Spleen (tissue), 11 donors: ENCODE measurements around the gene SLC43A1. TPM values are rescaled to one million over a fixed set of nuclear protein-coding genes. Genes with fewer than 3 reads are reported as not detected.

Experiments
- DNase-seq: peaks from one replicate; pipeline ENCODE4 v3.0.0-alpha.2; 2020
- H3K27ac ChIP-seq, 8 donors: fragments of 200-600 bp; sonication (generic) in 7 of 8; 1 replicate in 4 of 8; 2 replicates in 4 of 8; pipeline versions ENCODE4 v1.5.0 to v1.8.0; 2016 to 2021; ENCODE audit warnings: inconsistent platforms in 4 of 8, mild to moderate bottlenecking in 4 of 8, moderate library complexity in 1 of 8
- H3K27me3 ChIP-seq, 7 donors: fragments of 200-600 bp; sonication (generic) in 6 of 7; replicated peaks in 1 of 7; 1 replicate in 4 of 7; 2 replicates in 3 of 7; pipeline versions ENCODE4 v1.5.0 to v1.8.0; 2016 to 2021; ENCODE audit warnings: inconsistent platforms in 3 of 7, mild to moderate bottlenecking in 1 of 7
- H3K36me3 ChIP-seq, 6 donors: fragments of 200-600 bp; sonication (generic) in 5 of 6; 1 replicate in 4 of 6; 2 replicates in 2 of 6; pipeline versions ENCODE4 v1.5.0 to v1.8.0; 2016 to 2021; ENCODE audit warnings: inconsistent platforms in 2 of 6
- H3K4me1 ChIP-seq, 6 donors: fragments of 200-600 bp; sonication (generic) in 5 of 6; 1 replicate in 3 of 6; 2 replicates in 3 of 6; pipeline versions ENCODE4 v1.5.0 to v1.8.0; 2016 to 2021; ENCODE audit warnings: inconsistent platforms in 3 of 6
- H3K4me3 ChIP-seq, 8 donors: fragments of 200-600 bp; sonication (generic) in 7 of 8; 1 replicate in 4 of 8; 2 replicates in 4 of 8; pipeline versions ENCODE4 v1.5.0 to v1.8.0; 2016 to 2021; ENCODE audit warnings: inconsistent platforms in 4 of 8, mild to moderate bottlenecking in 4 of 8, moderate library complexity in 2 of 8
- H3K9me3 ChIP-seq, 8 donors: fragments of 200-600 bp; sonication (generic) in 7 of 8; 1 replicate in 4 of 8; 2 replicates in 4 of 8; pipeline versions ENCODE4 v1.5.0 to v1.8.0; 2016 to 2021; ENCODE audit warnings: inconsistent platforms in 4 of 8
- CTCF ChIP-seq, 11 experiments: fragments of 200-600 bp in 7 of 11; fragments of 450-650 bp in 4 of 11; sonication (generic) in 4 of 11; IDR thresholded peaks in 8 of 11; conservative IDR thresholded peaks in 3 of 11; 1 replicate in 7 of 11; 2 replicates in 4 of 11; pipeline versions ENCODE4 v1.4.0 to v1.8.0; 2016 to 2021; ENCODE audit warnings: antibody characterized with exemption in 11 of 11, inconsistent platforms in 4 of 11, mild to moderate bottlenecking in 1 of 11
- POLR2A ChIP-seq, 3 donors: fragments of 450-650 bp; IDR thresholded peaks; one replicate each; pipeline ENCODE4 v1.5.1; 2017; ENCODE audit warnings: antibody characterized with exemption in 3 of 3, mild to moderate bottlenecking in 1 of 3
- POLR2AphosphoS5 ChIP-seq, 3 donors: sonication (generic); formaldehyde crosslinking; IDR thresholded peaks; one replicate each; pipeline ENCODE4 v1.5.1; 2017; ENCODE audit warnings: antibody characterized with exemption in 3 of 3
- WGBS, 5 donors: extraction: QIAGEN DNeasy Blood & Tissue Kit in 3 of 5; methylation state at CpG; one replicate each; pipeline versions ENCODE4 v1.1.5 to v1.1.7; 2013 to 2018; 5-methylcytosine and 5-hydroxymethylcytosine counted together
- intact Hi-C: fragments of 100-400 bp; cut with DNase I; formaldehyde crosslinking; loops from one replicate; pipeline ENCODE4 v1.15.0; 2023; ENCODE audit warnings: low total_unique reads
- polyA plus RNA-seq, 3 donors: library from polyadenylated mRNA; stranded (reverse); fragments of 200-250 nt; gene quantifications; one replicate each; pipeline ENCODE4 v1.2.1, GENCODE V29; 2013
- total RNA-seq, 7 donors: library from RNA; depleted of rRNA in 3 of 7; stranded (reverse); fragments of >200 nt in 3 of 7; fragmentation: NEBNext Ultra II Directional in 4 of 7; extraction: Animal tissue kit (Norgen Biotek cat#: 25700) in 4 of 7; gene quantifications; one replicate each; pipeline versions ENCODE4 v1.1.0 to v1.2.1, GENCODE V29; 2016 to 2021
- donor health status: healthy with polysubstance abuse.
- donor health status: DM: no; HTN: no; CAD: no; lungs with moderate emphysema.
- donor health status: DM: no; HTN: no; CAD: no.
- donor health status: Bipolar disorder and iron deficiency.
- donor health status: healthy.
- donor health status: DM: no; HTN: no; CAD: no.
- donor health status: DM: yes; HTN: yes; CAD: no.

SLC43A1 gene
- total and polyA plus RNA-seq, 10 donors = 6.2 to 16.1 (median 10.8) TPM

GRCh38 chr11:57555393-57555792 lies 39.9 kb upstream of the SLC43A1 start:
- Histone ChIP-seq H3K4me1 (peaks cover 0 to 6% (median 2%) of the 10 kb centered on the region in 6 donors), H3K27me3 (no peaks in the 10 kb centered on the region), H3K36me3 (peaks cover 10 to 100% (median 92%) of the 10 kb centered on the region in 6 donors), H3K9me3 (no peaks in the 10 kb centered on the region), H3K27ac (no peak overlapping the region), H3K4me3 (no peak overlapping the region)
- 79 to 89% (median 85%) methylated on average over 2 of the region's 2 CpGs for WGBS, 5 donors
- intact Hi-C loops = no loop called here
- DNase-seq = no peak
- TF ChIP-seq POLR2AphosphoS5 (IDR thresholded peaks at IDR 0.05) (no peak), POLR2A (IDR thresholded peaks at IDR 0.05) (no peak), CTCF (IDR thresholded peaks at IDR 0.05 in 8 of 11, conservative IDR thresholded peaks at IDR 0.05 in 3 of 11) (no peak)

- no peak for TF ChIP-seq POLR2AphosphoS5 (IDR thresholded peaks at IDR 0.05)
- no peak for TF ChIP-seq POLR2A (IDR thresholded peaks at IDR 0.05)
- TF ChIP-seq CTCF (IDR thresholded peaks at IDR 0.05 in 8 of 11, conservative IDR thresholded peaks at IDR 0.05 in 3 of 11) = no peak
- WGBS, 5 donors = 89 to 95% (median 93%) methylated on average over 5 of the region's 5 CpGs
- DNase-seq = no peak
These were observed 37.0 kb upstream of the SLC43A1 start for GRCh38 chr11:57552479-57552878.

GRCh38 chr11:57551941-57552340 lies 36.4 kb upstream of the SLC43A1 start:
- Histone ChIP-seq H3K27ac (no peak overlapping the region), H3K9me3 (no peaks in the 10 kb centered on the region), H3K4me1 (peaks cover 0 to 19% (median 15%) of the 10 kb centered on the region in 6 donors), H3K36me3 (peaks cover 8 to 100% (median 79%) of the 10 kb centered on the region in 6 donors), H3K27me3 (no peaks in the 10 kb centered on the region), H3K4me3 (no peak overlapping the region)
- DNase-seq = no peak
- TF ChIP-seq POLR2A (IDR thresholded peaks at IDR 0.05) = no peak
- no peak for TF ChIP-seq POLR2AphosphoS5 (IDR thresholded peaks at IDR 0.05)
- no peak for TF ChIP-seq CTCF (IDR thresholded peaks at IDR 0.05 in 8 of 11, conservative IDR thresholded peaks at IDR 0.05 in 3 of 11)
- intact Hi-C loops = no loop called here
- WGBS, 5 donors = 92 to 96% (median 93%) methylated on average over 3 to 4 of the region's 4 CpGs

More at GRCh38 chr11:57552479-57552878, 37.0 kb upstream of the SLC43A1 start:
- Histone ChIP-seq H3K9me3 (no peaks in the 10 kb centered on the region), H3K4me1 (peaks cover 0 to 14% (median 10%) of the 10 kb centered on the region in 6 donors), H3K36me3 (peaks cover 8 to 100% (median 84%) of the 10 kb centered on the region in 6 donors), H3K4me3 (no peak overlapping the region), H3K27ac (no peak overlapping the region), H3K27me3 (no peaks in the 10 kb centered on the region)
- intact Hi-C loops = no loop called here

- no peak for DNase-seq
- Histone ChIP-seq H3K27ac (no peak overlapping the region), H3K27me3 (no peaks in the 10 kb centered on the region), H3K4me1 (peaks cover 0 to 24% (median 18%) of the 10 kb centered on the region in 6 donors), H3K4me3 (no peak overlapping the region), H3K36me3 (peaks cover 8 to 95% (median 63%) of the 10 kb centered on the region in 6 donors), H3K9me3 (no peaks in the 10 kb centered on the region)
- whole genome bisulfite sequencing, 5 donors = 83 to 91% (median 86%) methylated on average over 8 of the region's 8 CpGs
- TF ChIP-seq POLR2AphosphoS5 (IDR thresholded peaks at IDR 0.05) (peak in 1 of 3 donors; percentile 21), CTCF (IDR thresholded peaks at IDR 0.05 in 8 of 11, conservative IDR thresholded peaks at IDR 0.05 in 3 of 11) (no peak), POLR2A (IDR thresholded peaks at IDR 0.05) (no peak)
- intact Hi-C loops = no loop called here
These were observed 34.5 kb upstream of the SLC43A1 start for GRCh38 chr11:57549983-57550382.
